Endothelial cell of umbilical vein (primary cell): ENCODE measurements around the gene CACNA1F.

Experiments
- EZH2 ChIP-seq: IDR thresholded peaks from 2 replicates; pipeline ENCODE4 v1.6.1; 2012; ENCODE audit warnings: borderline replicate concordance, low read depth, mild to moderate bottlenecking, moderate library complexity, low read length, inconsistent platforms; ENCODE audit not compliant: severe bottlenecking
- FOS ChIP-seq: IDR thresholded peaks from 2 replicates; pipeline ENCODE4 v1.6.1; 2011; ENCODE audit warnings: mild to moderate bottlenecking, low read length, moderate library complexity, borderline replicate concordance; ENCODE audit not compliant: insufficient read depth
- JUN ChIP-seq: IDR thresholded peaks from 2 replicates; pipeline ENCODE4 v1.6.1; 2011; ENCODE audit warnings: borderline replicate concordance, low read depth; ENCODE audit not compliant: insufficient read length, insufficient read depth
- TF ChIP-seq, protein P1 (sequence below), 2 donors: IDR thresholded peaks; 1 replicate in 1 of 2; 2 replicates in 1 of 2; pipeline ENCODE4 v1.5.1; 2011; ENCODE audit warnings: low read length in 2 of 2, mild to moderate bottlenecking in 2 of 2, moderate library complexity in 2 of 2, control low read depth in 1 of 2, inconsistent platforms in 1 of 2, low read depth in 1 of 2; ENCODE audit not compliant: insufficient read depth in 1 of 2; ENCODE audit errors: extremely low read depth in 1 of 2

DNA sequence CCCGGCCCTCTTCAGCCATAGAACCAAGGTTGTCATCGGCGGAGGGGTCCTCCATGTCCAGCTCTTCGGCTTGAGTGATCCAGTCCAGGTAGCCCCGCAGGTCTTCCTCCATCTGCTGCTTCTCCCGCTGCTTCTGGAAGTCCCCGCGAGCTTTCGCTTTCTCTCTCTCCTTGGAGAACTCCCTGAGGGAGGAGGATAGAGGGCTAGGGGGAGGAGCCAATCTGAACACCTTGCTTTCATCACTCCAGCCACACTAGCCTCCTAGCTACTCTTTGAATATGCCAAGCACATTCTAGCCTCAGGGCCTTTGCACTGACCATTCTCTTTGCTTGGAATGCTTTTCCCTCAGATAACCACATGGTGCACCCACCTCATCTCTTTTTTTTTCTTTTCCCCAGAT lies 6.2 kb downstream of the CACNA1F start:
- no peak for TF ChIP-seq EZH2
- TF ChIP-seq, protein P1, sequence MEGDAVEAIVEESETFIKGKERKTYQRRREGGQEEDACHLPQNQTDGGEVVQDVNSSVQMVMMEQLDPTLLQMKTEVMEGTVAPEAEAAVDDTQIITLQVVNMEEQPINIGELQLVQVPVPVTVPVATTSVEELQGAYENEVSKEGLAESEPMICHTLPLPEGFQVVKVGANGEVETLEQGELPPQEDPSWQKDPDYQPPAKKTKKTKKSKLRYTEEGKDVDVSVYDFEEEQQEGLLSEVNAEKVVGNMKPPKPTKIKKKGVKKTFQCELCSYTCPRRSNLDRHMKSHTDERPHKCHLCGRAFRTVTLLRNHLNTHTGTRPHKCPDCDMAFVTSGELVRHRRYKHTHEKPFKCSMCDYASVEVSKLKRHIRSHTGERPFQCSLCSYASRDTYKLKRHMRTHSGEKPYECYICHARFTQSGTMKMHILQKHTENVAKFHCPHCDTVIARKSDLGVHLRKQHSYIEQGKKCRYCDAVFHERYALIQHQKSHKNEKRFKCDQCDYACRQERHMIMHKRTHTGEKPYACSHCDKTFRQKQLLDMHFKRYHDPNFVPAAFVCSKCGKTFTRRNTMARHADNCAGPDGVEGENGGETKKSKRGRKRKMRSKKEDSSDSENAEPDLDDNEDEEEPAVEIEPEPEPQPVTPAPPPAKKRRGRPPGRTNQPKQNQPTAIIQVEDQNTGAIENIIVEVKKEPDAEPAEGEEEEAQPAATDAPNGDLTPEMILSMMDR (IDR thresholded peaks at IDR 0.05; ENCODE audit: extremely low read depth in 1 of 2, insufficient read depth in 1 of 2, low read depth in 1 of 2, low read length in 2 of 2), result no peak
- no peak for TF ChIP-seq JUN
- TF ChIP-seq FOS, result no peak
